ENCODE results near the gene PPFIA2.
A peak's percentile ranks its signal among the peaks of the same experiment; 100 is the strongest.
"Not testable (repeated sequence)": the region's sequence is repeated elsewhere in the genome, so short reads cannot be mapped to it uniquely, and the experiment has no call there.

PPFIA2 gene

GRCh38 chr12:81692008-81692407 is 67.1 kb downstream of the PPFIA2 start:
- no peak for TF ChIP-seq CTCF (IDR thresholded peaks at IDR 0.05; ENCODE audit: control extremely low read depth, extremely low read depth, low read depth, missing control alignments)
- POLR2A ChIA-PET: no interaction called here
- CTCF ChIA-PET: interaction anchor here (1.3 kb wide), 1 partner anchor 24 kb away, joined by 3 read pairs; no protein-coding TSS in a partner anchor
- no peak for DNase-seq (ENCODE audit: extremely low spot score)

- TF ChIP-seq CTCF (IDR thresholded peaks at IDR 0.05; ENCODE audit: control extremely low read depth, extremely low read depth, low read depth, missing control alignments): no peak
- no peak for DNase-seq (ENCODE audit: extremely low spot score)
- CTCF ChIA-PET: no interaction called here
- POLR2A ChIA-PET: no interaction called here
Measured at GRCh38 chr12:81683881-81684280, 75.3 kb downstream of the PPFIA2 start.

- DNase-seq (ENCODE audit: extremely low spot score): no peak
- ChIA-PET CTCF (no interaction called here), POLR2A (no interaction called here)
- TF ChIP-seq CTCF (IDR thresholded peaks at IDR 0.05; ENCODE audit: control extremely low read depth, extremely low read depth, low read depth, missing control alignments): no peak
Measured at GRCh38 chr12:81679614-81680013, 79.5 kb downstream of the PPFIA2 start.

GRCh38 chr12:81670759-81671158 is 88.4 kb downstream of the PPFIA2 start:
- CTCF ChIA-PET: no interaction called here
- DNase-seq (ENCODE audit: extremely low spot score): no peak
- POLR2A ChIA-PET: no interaction called here
- no peak for TF ChIP-seq CTCF (IDR thresholded peaks at IDR 0.05; ENCODE audit: control extremely low read depth, extremely low read depth, low read depth, missing control alignments)

- TF ChIP-seq CTCF (IDR thresholded peaks at IDR 0.05; ENCODE audit: control extremely low read depth, extremely low read depth, low read depth, missing control alignments): no peak
- ChIA-PET POLR2A (no interaction called here), CTCF (no interaction called here)
- DNase-seq (ENCODE audit: extremely low spot score): no peak
Measured at GRCh38 chr12:81668475-81668874, 90.7 kb downstream of the PPFIA2 start.

- CTCF ChIA-PET; DNase-seq (ENCODE audit: extremely low spot score): not testable (repeated sequence)
Measured at GRCh38 chr12:81659310-81659709, 99.8 kb downstream of the PPFIA2 start.

GRCh38 chr12:81644503-81644902 is 114.6 kb downstream of the PPFIA2 start:
- DNase-seq (ENCODE audit: extremely low spot score): peak; percentile 33
- ChIA-PET POLR2A (no interaction called here), CTCF (interaction anchor here (1.1 to 1.7 kb wide), 3 partner anchors 11 to 714 kb away, joined by 3 to 8 read pairs (median 3); partner anchors contain the start of genes CCDC59 and METTL25)
- TF ChIP-seq CTCF (IDR thresholded peaks at IDR 0.05; ENCODE audit: control extremely low read depth, extremely low read depth, low read depth, missing control alignments): peak; percentile 40

More at GRCh38 chr12:81659310-81659709, 99.8 kb downstream of the PPFIA2 start:
- POLR2A ChIA-PET: not testable (repeated sequence)
